Effector CD8-positive, alpha-beta T cell (primary cell): ENCODE data around the gene RAB30.
"Not testable (repeated sequence)": the region's sequence is repeated elsewhere in the genome, so short reads cannot be mapped to it uniquely, and the experiment has no call there.

Source experiments
- DNase-seq: peaks from one replicate; lab custom pipeline; 2025; lab: John Stamatoyannopoulos, UW

RAB30 gene

DNA sequence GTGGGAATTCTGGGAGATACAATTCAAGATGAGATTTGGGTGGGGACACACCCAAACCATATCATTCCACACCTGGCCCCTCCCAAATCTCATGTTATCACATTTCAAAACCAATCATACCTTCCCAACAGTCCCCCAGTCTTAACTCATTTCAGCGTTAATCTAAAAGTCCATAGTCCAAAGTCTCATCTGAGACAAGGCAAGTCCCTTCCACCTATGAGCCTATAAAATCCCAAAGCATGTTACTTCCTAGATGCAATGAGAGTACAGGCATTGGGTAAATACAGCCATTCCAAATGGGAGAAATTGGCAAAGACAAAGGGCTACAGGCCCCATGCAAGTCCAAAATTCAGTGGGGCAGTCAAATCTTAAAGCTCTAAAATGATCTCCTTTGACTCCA, 128.3 kb downstream of the RAB30 start:
- not testable (repeated sequence) for DNase-seq

DNA sequence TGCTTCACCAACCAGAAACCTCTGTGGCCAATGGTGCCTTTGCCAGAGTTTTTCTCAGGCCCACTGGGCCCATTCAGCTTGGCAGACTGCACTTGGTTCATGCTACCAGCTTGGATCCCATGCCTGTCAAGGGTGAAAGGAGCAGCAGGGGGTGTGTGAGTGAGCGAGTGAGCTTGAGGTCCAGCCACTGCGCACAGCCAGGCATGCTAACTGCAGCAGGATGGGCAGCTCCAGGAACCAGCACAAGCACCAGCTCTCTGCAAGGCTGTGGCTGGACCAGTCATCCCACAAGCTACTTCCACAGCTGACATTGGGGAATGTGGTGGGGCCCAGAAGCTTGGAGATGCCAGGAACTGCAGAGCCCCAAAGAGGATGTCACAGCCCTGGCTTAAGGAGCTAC, 129.3 kb downstream of the RAB30 start:
- no peak for DNase-seq

DNA sequence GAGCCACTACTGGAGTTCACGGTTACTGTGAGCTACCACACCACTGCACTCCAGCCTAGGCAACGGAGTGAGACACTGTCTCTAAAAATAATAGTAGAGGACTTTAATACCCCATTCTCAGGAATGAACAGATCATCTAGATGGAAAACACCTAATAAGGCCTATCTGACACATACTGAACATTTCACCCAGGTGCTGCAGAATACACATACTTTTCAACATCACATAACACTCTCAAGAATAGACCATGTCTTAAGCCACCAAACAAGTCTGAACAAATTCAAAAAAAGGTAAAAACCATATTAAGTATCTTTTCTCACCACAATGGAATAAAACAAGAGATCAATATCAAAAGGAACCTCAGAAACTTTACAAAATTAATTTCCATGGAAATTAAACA, 132.2 kb downstream of the RAB30 start:
- DNase-seq, result no peak

DNA sequence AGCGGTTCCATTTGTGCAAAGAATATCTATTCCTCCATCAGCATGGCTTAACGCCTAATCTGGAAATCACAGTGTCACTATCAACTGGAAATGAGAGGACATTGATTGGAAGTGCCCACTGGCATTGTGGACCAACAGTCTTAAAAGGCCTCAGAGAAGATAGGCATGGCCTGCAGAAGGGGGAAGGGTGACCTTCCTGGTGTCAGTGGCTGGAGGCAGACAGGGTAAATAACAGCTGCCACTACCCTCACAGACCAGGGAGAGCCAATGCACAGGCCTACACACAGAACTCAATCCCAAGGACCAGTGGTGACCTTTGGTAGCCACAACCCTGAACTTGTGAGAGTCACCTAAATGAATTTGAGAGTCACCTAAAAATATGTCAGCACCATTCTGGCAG, 134.1 kb downstream of the RAB30 start:
- DNase-seq, result no peak

DNA sequence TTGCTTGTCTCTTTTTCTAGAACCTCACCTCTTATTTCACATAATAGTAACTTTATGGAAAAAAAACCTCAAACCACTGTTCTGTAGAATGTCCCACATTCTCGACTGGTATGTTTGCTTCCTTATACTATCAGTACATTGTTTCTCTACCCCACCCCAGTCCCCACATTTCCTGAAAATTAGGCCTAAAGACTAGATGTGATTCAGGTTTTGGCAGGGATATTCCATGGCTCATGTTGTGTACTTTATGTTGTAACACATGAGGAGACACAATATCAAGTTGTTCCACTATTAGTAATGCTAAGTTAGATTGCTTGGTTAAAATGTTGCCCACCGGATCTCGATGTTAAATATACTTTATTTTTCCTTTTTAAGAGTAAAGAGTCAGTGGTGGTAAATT, 135.4 kb downstream of the RAB30 start:
- DNase-seq, result no peak

DNA sequence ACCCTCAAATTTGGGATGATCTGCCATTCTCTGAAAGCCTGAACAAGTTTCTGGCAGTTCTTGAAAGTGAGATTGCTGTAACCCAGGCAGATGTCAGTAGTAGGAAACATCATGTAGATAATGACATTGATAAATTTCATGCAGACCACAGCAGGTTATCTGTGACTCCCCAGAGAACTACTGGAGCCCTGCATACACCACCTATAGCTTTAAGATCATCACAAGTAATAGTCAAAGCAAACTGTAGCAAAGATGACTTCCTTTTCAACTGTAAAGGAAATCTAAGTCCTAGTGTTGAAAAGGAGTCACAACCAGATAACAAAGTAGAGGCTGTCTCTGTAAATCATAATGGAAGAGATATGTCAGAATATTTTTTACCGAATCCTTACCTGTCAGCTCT, 139.1 kb downstream of the RAB30 start:
- DNase-seq, result no peak

DNA sequence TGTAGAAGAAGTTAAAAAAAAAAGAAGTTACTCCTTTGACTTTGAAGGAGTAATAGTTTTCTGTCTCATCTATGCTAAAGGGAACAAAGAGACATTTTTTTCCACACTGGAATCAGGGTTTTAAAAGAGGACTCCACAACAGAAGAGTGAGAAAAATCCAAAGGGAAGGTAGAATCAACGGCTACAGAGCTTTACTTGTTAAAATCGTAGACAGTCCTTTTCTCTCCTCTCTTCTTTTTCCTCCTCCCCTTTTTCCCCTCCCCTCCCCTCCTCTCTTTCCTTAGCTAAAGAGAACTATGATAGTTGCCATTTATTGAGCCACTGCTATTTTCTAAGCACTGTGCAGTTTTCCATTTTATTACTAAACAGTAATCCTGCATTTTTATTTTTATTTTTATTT, 141.0 kb downstream of the RAB30 start:
- DNase-seq, result no peak

DNA sequence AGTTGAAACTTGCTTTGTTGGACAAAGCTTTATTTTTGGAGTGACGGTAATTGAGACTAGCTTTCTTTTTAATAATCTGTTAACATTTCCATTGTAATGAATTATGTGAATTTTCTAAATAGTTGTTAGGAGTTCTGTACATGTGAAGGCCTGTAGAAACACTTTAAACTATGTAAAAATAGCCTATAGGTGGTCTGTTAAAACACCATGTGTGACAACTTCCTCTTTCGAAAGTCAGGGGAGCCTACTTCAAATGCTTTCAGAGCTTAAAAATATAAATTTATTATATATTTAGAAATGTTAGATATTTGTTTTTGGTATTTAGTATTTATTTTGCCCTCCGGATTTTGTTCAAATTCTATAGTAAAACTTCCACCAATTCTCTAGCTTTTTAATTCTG, 141.5 kb downstream of the RAB30 start:
- no peak for DNase-seq

DNA sequence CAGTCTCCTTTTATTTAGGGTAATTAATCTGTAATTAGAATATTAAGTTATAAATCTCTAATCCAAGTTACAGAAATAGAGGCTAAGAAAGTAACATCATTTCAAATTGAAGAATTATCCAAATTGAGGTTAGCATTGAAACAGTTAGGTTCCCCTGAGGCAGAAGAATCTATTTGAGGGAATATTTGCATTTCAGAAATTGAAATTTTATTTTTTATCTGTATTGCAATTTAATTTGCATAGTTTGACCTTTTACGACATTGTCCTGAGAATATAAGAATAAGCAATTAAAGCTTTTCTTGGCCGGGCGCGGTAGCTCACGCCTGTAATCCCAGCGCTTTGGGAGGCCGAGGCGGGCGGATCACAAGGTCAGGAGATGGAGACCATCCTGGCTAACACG, 142.6 kb downstream of the RAB30 start:
- no peak for DNase-seq

DNA sequence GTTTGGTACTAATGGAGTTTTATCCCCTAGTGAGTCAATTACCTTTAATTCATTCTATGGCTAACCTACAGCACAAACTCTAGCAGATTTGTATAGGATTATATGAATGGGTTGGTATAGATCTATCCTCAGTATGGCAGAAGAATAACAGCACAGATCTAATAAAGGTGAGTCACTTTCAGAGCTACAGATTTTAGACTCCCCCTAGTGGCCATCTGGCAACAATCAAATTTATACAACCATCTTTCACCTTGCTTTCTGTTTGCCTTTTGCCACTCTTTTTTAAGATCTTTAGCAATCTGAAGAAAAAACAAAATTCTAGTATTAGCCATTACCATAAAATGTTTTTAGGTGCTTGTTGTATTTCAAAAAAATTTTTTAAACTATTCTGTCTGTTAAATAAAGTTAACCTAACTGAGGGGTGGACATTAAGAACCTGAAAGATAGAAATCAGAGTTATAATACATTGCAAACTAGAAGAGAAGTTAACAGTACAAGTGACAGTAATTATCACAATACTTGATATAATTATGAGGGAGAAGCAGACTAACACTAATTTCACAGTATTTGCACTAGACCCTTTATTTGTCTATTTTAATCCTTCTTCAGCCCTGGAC, 144.3 kb downstream of the RAB30 start:
- no peak for DNase-seq

DNA sequence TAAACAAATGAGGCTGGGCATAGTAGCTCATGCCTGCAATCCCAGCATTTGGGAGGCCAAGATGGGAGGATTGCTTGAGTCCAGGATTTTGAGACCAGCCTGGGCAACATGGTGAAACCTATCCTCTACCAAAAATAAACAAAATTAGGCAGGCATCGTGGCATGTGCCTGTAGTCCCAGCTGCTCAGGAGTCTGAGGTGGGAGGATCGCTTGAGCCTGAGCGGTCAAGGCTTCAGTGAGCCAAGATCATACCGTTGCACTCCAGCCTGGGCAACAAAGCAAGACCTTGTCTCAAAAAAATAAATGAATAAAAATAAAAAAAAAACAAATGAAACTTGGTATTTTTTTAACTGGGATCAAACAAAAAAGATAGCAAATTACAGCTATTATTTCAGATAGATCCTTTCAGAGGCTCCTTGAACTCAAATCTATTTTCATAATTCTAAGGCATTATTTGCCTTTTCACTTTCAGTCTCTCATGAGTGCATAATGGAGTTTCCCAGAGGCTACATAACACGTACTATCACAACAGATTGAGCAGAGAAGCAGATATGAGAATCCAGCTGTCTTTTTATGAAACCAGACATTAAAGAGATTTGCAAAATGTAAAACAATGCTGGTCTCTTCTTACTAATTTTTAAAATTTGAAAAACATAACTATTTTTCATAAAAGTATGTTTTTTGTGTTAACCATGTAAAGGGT, 147.0 kb downstream of the RAB30 start:
- no peak for DNase-seq
